ENCODE results near the gene NSUN7.

- no peak for TF ChIP-seq CTCF (IDR thresholded peaks at IDR 0.05)
- no peak for TF ChIP-seq POLR2A (IDR thresholded peaks at IDR 0.05)
Measured at GRCh38 chr4:40820101-40820500, 70.3 kb downstream of the NSUN7 start.

Data from gastroesophageal sphincter (tissue), 3 donors.